GM19193 (cell line): Measurements from ENCODE around the gene NIT2.
A peak's percentile ranks its signal among the peaks of the same experiment; 100 is the strongest.

Source experiments
- POLR2A ChIP-seq: IDR thresholded peaks from 4 replicates; pipeline ENCODE4 v1.6.1; 2011; ENCODE audit not compliant: insufficient read depth, insufficient read length; ENCODE audit errors: extremely low read depth

The NIT2 gene

GRCh38 chr3:100334488-100335351 is at the start of gene NIT2:
Gene NIT2, plus strand, starts transcription at chr3:100334757. Its CDS starts 35 bp downstream, at chr3:100334792.
- TF ChIP-seq POLR2A = peak; percentile 89

GRCh38 chr3:100288288-100288894 is 46.2 kb upstream of the NIT2 start:
- TF ChIP-seq POLR2A = no peak

DNA sequence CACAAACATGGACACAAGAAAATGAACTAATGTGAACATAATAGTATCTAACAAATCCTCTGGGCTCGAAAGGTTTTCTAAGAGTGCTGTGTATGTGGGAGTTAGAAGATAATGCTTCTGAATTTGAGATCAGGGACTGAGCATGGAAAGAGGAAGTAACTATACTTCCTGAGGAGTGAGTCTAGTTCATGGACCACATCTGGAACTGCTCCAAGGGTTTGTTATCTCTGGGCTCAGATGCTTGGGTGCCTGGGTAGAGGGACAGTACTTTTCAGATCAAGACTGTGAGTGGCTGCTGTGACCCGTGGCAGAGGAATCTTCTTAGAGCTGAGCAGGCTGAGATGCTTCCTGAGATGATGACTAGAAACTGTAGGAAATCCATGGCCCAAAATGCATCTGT is 45.2 kb upstream of the NIT2 start:
- no peak for TF ChIP-seq POLR2A

DNA sequence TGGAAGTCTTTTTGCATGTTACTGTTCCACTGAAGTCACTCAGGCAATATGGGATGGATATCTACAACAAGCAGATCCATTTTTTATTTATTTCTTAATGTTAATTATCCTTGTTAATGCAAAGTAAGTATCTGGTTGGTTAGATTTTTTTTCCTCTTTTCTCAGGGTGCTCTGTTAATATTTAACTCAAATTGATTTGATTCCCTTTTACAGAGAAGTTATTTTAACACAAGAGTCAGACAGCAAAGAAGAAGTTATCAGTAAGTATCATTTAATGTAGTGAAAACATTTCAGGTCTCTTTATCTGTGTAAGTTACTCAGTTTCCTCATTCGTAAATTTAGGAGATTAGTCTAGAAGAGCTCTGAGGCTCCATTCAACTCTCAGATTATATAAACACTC is 39.5 kb upstream of the NIT2 start:
- no peak for TF ChIP-seq POLR2A

GRCh38 chr3:100297784-100298183 is 36.8 kb upstream of the NIT2 start:
- TF ChIP-seq POLR2A = no peak

DNA sequence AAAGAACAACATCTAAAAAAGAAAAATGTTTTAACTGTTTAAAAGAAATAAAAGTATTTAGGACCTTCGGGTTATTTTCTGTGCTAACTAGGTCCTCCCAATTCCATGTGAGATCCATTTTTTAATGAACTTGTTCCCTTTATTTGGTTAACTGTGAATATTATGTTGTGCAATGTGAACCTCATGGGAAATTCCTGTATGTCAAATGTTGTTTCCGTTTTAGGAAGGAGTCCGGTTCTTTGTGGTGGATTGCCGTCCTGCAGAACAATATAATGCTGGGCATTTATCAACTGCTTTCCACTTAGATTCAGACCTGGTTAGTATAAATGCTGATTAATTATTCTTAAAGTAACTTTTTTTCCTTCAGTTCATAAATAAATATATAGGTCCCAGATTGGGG is 35.5 kb upstream of the NIT2 start:
- TF ChIP-seq POLR2A = no peak

GRCh38 chr3:100306695-100307094 is 27.9 kb upstream of the NIT2 start:
- TF ChIP-seq POLR2A = no peak

GRCh38 chr3:100310355-100310965 is 24.1 kb upstream of the NIT2 start:
- no peak for TF ChIP-seq POLR2A

- no peak for TF ChIP-seq POLR2A
Measured at GRCh38 chr3:100311011-100311410, 23.5 kb upstream of the NIT2 start.

DNA sequence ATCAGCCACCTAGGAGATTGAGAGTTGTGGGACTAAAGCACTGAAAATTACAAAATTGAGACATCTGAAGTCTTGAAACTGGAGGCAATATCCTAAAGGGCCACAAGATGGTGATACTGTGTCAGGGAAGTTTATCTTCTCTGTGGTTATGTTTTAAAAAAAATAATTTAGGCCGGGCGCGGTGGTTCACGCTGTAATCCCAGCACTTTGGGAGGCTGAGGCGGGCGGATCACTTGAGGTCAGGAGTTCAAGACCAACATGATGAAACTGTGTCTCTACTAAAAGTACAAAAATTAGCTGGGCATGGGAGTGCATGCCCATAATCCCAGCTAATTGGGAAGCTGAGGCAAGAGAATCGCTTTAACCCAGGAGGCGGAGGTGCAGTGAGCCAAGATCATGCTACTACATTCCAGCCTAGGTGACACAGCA is 17.9 kb upstream of the NIT2 start:
- TF ChIP-seq POLR2A = no peak

DNA sequence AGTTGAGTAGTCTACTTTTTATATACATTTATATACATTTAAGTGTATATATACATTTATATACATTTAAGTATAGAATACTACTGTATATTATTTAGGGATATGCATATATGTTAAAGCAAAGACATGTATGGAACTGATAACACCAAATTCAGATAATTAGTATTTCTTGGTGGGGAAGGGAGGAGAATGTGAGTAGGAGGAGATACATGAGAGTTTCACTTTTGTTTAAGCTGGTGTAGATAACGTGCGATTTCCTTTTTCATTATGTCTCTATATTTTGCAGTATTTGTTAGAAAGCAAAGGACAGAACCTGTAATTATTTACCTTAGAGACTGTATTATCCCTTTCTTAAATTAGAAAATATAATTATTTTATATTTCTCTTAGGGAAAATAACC is 16.6 kb upstream of the NIT2 start:
- no peak for TF ChIP-seq POLR2A

- TF ChIP-seq POLR2A = no peak
Measured at GRCh38 chr3:100319951-100320350, 14.6 kb upstream of the NIT2 start.

DNA sequence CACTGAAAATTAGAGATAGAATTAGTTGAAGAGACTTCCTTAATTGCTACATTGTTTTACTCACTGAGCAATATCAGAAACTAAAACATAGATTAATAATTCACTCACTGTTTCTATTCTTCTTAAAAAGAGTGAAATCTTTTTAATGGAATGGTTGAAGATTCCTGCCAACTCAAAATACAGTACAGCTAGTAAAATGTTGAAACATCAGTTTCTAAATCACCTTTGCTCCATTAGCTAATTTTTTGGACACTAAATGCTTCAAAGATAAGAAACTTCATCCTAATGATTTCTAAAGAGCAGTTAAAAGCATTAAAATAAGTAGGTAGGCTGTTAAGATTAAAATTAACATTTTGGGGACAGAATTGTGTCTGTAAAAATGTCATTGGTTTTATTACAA is 10.5 kb upstream of the NIT2 start:
- no peak for TF ChIP-seq POLR2A

GRCh38 chr3:100325827-100326226 is 8.7 kb upstream of the NIT2 start:
- no peak for TF ChIP-seq POLR2A

DNA sequence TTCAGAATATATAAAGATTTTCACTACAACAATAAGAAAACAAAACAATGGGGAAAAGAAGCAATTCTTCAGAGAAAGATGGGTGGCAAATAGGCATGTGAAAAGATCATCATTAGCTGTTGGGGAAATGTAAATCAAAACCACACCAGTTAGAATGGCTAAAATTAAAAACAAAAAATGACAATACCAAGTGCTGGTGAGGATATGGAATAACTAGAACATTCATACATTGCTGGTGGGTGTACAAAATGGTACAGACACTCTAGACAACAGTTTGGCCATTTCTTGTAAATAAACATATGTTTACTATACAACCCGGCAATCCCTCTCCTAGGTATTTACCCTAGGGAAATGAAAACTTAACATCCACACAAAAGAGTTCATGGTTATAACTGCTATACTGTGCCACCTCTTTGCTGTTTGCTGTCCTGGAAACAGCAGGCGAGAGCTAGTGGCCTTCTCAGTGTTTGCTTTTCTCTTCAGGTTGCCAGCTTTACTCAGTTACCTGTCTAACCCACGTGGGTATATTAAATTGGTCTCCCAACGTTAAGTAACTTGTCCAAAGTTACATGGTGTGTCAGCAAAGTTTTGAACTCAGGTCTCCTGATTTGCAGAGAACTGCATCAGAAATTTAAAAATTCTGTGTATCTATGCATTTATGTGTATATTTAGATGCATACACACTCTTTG is 4.6 kb upstream of the NIT2 start:
- TF ChIP-seq POLR2A = no peak
